ENCODE measurements around the gene MTX1.

GRCh38 chr1:155188268-155188667 is 20.2 kb upstream of the MTX1 start:
- TF ChIP-seq CTCF (IDR thresholded peaks at IDR 0.05) (no peak), POLR2A (IDR thresholded peaks at IDR 0.05) (no peak)
